Measurements from ENCODE around the gene PTPN6. TPM values are rescaled to one million over a fixed set of nuclear protein-coding genes. Genes with fewer than 3 reads are reported as not detected.

Gene PTPN6
- total and polyA plus RNA-seq, 10 of the 15 experiments (the other 5 are each of a cell fraction or from before 2014, with no cell fraction given), result 229 to 457 (median 370) TPM

DNA sequence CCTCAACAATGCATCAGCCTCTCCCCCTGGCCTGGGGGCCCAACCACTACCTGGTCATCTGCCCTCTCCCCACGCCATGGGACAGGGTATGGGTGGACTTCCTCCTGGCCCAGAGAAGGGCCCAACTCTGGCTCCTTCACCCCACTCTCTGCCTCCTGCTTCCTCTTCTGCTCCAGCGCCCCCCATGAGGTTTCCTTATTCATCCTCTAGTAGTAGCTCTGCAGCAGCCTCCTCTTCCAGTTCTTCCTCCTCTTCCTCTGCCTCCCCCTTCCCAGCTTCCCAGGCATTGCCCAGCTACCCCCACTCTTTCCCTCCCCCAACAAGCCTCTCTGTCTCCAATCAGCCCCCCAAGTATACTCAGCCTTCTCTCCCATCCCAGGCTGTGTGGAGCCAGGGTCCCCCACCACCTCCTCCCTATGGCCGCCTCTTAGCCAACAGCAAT is 14.9 kb upstream of the PTPN6 start:
- ChIA-PET CTCF (interaction anchor here (0.5 to 8.6 kb wide), 8 partner anchors 9 to 404 kb away, joined by 3 to 111 read pairs (median 4); partner anchors contain the start of genes C1R and SPSB2), RAD21 (ENCODE audit: unreplicated experiment) (interaction anchor here (1.0 kb wide), 1 partner anchor 11 kb away, joined by 3 read pairs; no protein-coding TSS in a partner anchor), SMC1A (ENCODE audit: uncharacterized antibody, unreplicated experiment) (interaction anchor here (0.6 to 2.3 kb wide), 2 partner anchors 10 to 83 kb away, joined by 3 to 7 read pairs; no protein-coding TSS in a partner anchor), POLR2A (interaction anchor here (2.0 to 17.8 kb wide), 4 partner anchors 7 to 24 kb away, joined by 4 to 524 read pairs (median 17); partner anchors contain the start of genes ATN1, C12orf57 and RNU7-1)
- Histone ChIP-seq H3K4me1 (ENCODE audit: control insufficient read depth, insufficient read depth, low read length) (peaks cover 11% of the 10 kb centered on the region; the same call in 1 of the 2 replicates), H3K9ac (ENCODE audit: control insufficient read depth, insufficient read depth, low read length) (peak overlapping the region; percentile 96; the same call in 1 of the 2 replicates), H3K36me3 (ENCODE audit: control insufficient read depth in 2 of 2, insufficient read depth in 2 of 2, low read length in 1 of 2) (peaks cover 4 to 5% of the 10 kb centered on the region in 2 experiments; a peak in 3 of 4 replicates), H3K27ac (ENCODE audit: control insufficient read depth, insufficient read depth) (peak overlapping the region; percentile 92; the same call in 1 of the 2 replicates), H3K4me3 (peak overlapping the region; percentile 86), H3K27me3 (replicated peaks in 1 of 2; ENCODE audit: control insufficient read depth in 2 of 2, insufficient read depth in 2 of 2, low read length in 1 of 2) (no peaks in the 10 kb centered on the region), H3K4me2 (ENCODE audit: control insufficient read depth, insufficient read depth) (peak overlapping the region; percentile 95), H2AFZ (ENCODE audit: control insufficient read depth, low read depth, low read length) (no peak overlapping the region), H3K9me3 (replicated peaks; ENCODE audit: control insufficient read depth, insufficient read depth, low read length) (no peaks in the 10 kb centered on the region), H3K79me2 (ENCODE audit: control insufficient read depth, insufficient read depth, low read length) (peaks cover 26% of the 10 kb centered on the region), H4K20me1 (ENCODE audit: control insufficient read depth, insufficient read depth) (no peaks in the 10 kb centered on the region)
- no TSS peak for BruUV-seq (replicated peaks)
- no peak for TF ChIP-seq ETV6 (conservative IDR thresholded peaks at IDR 0.05 in 1 of 2, IDR thresholded peaks at IDR 0.05 in 1 of 2; ENCODE audit: borderline replicate concordance in 1 of 2, low read depth in 1 of 2)
- TF ChIP-seq GATAD2B (conservative IDR thresholded peaks at IDR 0.05; ENCODE audit: low read depth), result no peak
- TF ChIP-seq POLR2AphosphoS2 (IDR thresholded peaks at IDR 0.05; ENCODE audit: low read depth, low read length), result no peak
- no peak for TF ChIP-seq NR2C2 (IDR thresholded peaks at IDR 0.05; ENCODE audit: borderline replicate concordance, control insufficient read depth, insufficient read length, low read depth)
- no peak for TF ChIP-seq BACH1 (IDR thresholded peaks at IDR 0.05; ENCODE audit: borderline replicate concordance)
- TF ChIP-seq CREM (IDR thresholded peaks at IDR 0.05; ENCODE audit: low read depth), result no peak
- no peak for TF ChIP-seq CBX3 (IDR thresholded peaks at IDR 0.05; ENCODE audit: borderline replicate concordance, low read depth)
- TF ChIP-seq, protein P1, sequence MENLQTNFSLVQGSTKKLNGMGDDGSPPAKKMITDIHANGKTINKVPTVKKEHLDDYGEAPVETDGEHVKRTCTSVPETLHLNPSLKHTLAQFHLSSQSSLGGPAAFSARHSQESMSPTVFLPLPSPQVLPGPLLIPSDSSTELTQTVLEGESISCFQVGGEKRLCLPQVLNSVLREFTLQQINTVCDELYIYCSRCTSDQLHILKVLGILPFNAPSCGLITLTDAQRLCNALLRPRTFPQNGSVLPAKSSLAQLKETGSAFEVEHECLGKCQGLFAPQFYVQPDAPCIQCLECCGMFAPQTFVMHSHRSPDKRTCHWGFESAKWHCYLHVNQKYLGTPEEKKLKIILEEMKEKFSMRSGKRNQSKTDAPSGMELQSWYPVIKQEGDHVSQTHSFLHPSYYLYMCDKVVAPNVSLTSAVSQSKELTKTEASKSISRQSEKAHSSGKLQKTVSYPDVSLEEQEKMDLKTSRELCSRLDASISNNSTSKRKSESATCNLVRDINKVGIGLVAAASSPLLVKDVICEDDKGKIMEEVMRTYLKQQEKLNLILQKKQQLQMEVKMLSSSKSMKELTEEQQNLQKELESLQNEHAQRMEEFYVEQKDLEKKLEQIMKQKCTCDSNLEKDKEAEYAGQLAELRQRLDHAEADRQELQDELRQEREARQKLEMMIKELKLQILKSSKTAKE (IDR thresholded peaks at IDR 0.05; ENCODE audit: low read depth, poor library complexity, severe bottlenecking), result no peak
- no peak for TF ChIP-seq CBX5 (IDR thresholded peaks at IDR 0.05; ENCODE audit: low read depth)
- TF ChIP-seq HDAC6 (IDR thresholded peaks at IDR 0.05; ENCODE audit: unreplicated experiment), result no peak
- in situ Hi-C loops (cut with MboI), result no loop called here
- ATAC-seq (no peak), FAIRE-seq (no peak), DNase-seq (ENCODE audit: low read depth, low spot score) (no peak)
- intact Hi-C loops (cut with micrococcal nuclease; ENCODE audit: unreplicated experiment), result no loop called here
- WGBS (ENCODE audit: insufficient coverage, insufficient replicate concordance, low lambda C conversion rate, missing lambda C conversion rate), result 33% methylated on average over 3 of the region's 3 CpGs

Data from GM12878 (cell line).